Effector memory CD4-positive, alpha-beta T cell (primary cell): ENCODE results near the gene SMURF2.

Experiments
- DNase-seq, 3 donors: peaks; one replicate each; pipeline ENCODE4 v3.0.0-alpha.2; 2020
- H3K27ac ChIP-seq: 2 replicates; pipeline ENCODE4 v1.7.0; 2013; ENCODE audit warnings: mild to moderate bottlenecking, low read length, moderate library complexity; ENCODE audit not compliant: insufficient read depth, poor library complexity, severe bottlenecking
- H3K27me3 ChIP-seq: replicated peaks from 2 replicates; pipeline ENCODE4 v1.7.0; 2013; ENCODE audit warnings: mild to moderate bottlenecking, low read length; ENCODE audit not compliant: insufficient read depth, control insufficient read depth, poor library complexity, severe bottlenecking
- H3K36me3 ChIP-seq: 2 replicates; pipeline ENCODE4 v1.7.0; 2013; ENCODE audit warnings: mild to moderate bottlenecking, low read length, moderate library complexity; ENCODE audit not compliant: control insufficient read depth, insufficient read depth
- H3K4me1 ChIP-seq: 2 replicates; pipeline ENCODE4 v1.7.0; 2013; ENCODE audit warnings: low read length, mild to moderate bottlenecking; ENCODE audit not compliant: control insufficient read depth, insufficient read depth, poor library complexity, severe bottlenecking
- H3K4me3 ChIP-seq: 2 replicates; pipeline ENCODE4 v1.7.0; 2013; ENCODE audit warnings: low read length, low read depth, mild to moderate bottlenecking; ENCODE audit not compliant: insufficient read depth, poor library complexity, severe bottlenecking
- H3K9me3 ChIP-seq: 2 replicates; pipeline ENCODE4 v1.7.0; 2013; ENCODE audit warnings: mild to moderate bottlenecking, low read length, moderate library complexity; ENCODE audit not compliant: control insufficient read depth

The SMURF2 gene

GRCh38 chr17:64632606-64633005 lies 29.5 kb downstream of the SMURF2 start:
- Histone ChIP-seq H3K27ac (no peak overlapping the region), H3K4me1 (peaks cover 8% of the 10 kb centered on the region), H3K9me3 (no peaks in the 10 kb centered on the region), H3K4me3 (no peak overlapping the region), H3K36me3 (no peaks in the 10 kb centered on the region), H3K27me3 (no peaks in the 10 kb centered on the region)
- DNase-seq: no peak

GRCh38 chr17:64632194-64632593 lies 29.9 kb downstream of the SMURF2 start:
- no peak overlapping the region for H3K4me3 ChIP-seq
- H3K36me3 ChIP-seq: no peaks in the 10 kb centered on the region
- no peaks in the 10 kb centered on the region for H3K27me3 ChIP-seq
- no peak overlapping the region for H3K27ac ChIP-seq
- no peak for DNase-seq
- H3K4me1 ChIP-seq: peaks cover 10% of the 10 kb centered on the region
- H3K9me3 ChIP-seq: no peaks in the 10 kb centered on the region

- H3K36me3 ChIP-seq: no peaks in the 10 kb centered on the region
- peaks cover 11% of the 10 kb centered on the region for H3K4me1 ChIP-seq
- H3K27me3 ChIP-seq: no peaks in the 10 kb centered on the region
- no peak overlapping the region for H3K4me3 ChIP-seq
- H3K27ac ChIP-seq: no peak overlapping the region
- DNase-seq: no peak
- no peaks in the 10 kb centered on the region for H3K9me3 ChIP-seq
These were observed 31.5 kb downstream of the SMURF2 start for GRCh38 chr17:64630309-64631223.

- Histone ChIP-seq H3K36me3 (no peaks in the 10 kb centered on the region), H3K4me1 (peaks cover 9% of the 10 kb centered on the region), H3K27ac (no peak overlapping the region), H3K27me3 (no peaks in the 10 kb centered on the region), H3K9me3 (no peaks in the 10 kb centered on the region), H3K4me3 (no peak overlapping the region)
- DNase-seq: no peak
These were observed 33.5 kb downstream of the SMURF2 start for GRCh38 chr17:64628641-64629040.

GRCh38 chr17:64627797-64628196 lies 34.3 kb downstream of the SMURF2 start:
- Histone ChIP-seq H3K27ac (no peak overlapping the region), H3K9me3 (no peaks in the 10 kb centered on the region), H3K36me3 (no peaks in the 10 kb centered on the region), H3K4me3 (no peak overlapping the region), H3K4me1 (peaks cover 9% of the 10 kb centered on the region), H3K27me3 (no peaks in the 10 kb centered on the region)
- DNase-seq: no peak

GRCh38 chr17:64626827-64627226 lies 35.3 kb downstream of the SMURF2 start:
- peaks cover 9% of the 10 kb centered on the region for H3K4me1 ChIP-seq
- no peak for DNase-seq

GRCh38 chr17:64625541-64625940 lies 36.6 kb downstream of the SMURF2 start:
- H3K4me1 ChIP-seq: peaks cover 9% of the 10 kb centered on the region
- no peaks in the 10 kb centered on the region for H3K9me3 ChIP-seq
- no peak for DNase-seq
- no peak overlapping the region for H3K27ac ChIP-seq
- no peaks in the 10 kb centered on the region for H3K36me3 ChIP-seq
- no peaks in the 10 kb centered on the region for H3K27me3 ChIP-seq
- no peak overlapping the region for H3K4me3 ChIP-seq

More at GRCh38 chr17:64626827-64627226, 35.3 kb downstream of the SMURF2 start:
- no peak overlapping the region for H3K4me3 ChIP-seq
- H3K36me3 ChIP-seq: no peaks in the 10 kb centered on the region
- no peaks in the 10 kb centered on the region for H3K9me3 ChIP-seq
- H3K27ac ChIP-seq: no peak overlapping the region
- H3K27me3 ChIP-seq: no peaks in the 10 kb centered on the region

- no peaks in the 10 kb centered on the region for H3K36me3 ChIP-seq
- H3K4me1 ChIP-seq: peaks cover 3% of the 10 kb centered on the region
- no peaks in the 10 kb centered on the region for H3K27me3 ChIP-seq
- H3K27ac ChIP-seq: no peak overlapping the region
- DNase-seq: no peak
- H3K9me3 ChIP-seq: no peaks in the 10 kb centered on the region
- no peak overlapping the region for H3K4me3 ChIP-seq
These were observed 39.0 kb downstream of the SMURF2 start for GRCh38 chr17:64622931-64623654.

DNA sequence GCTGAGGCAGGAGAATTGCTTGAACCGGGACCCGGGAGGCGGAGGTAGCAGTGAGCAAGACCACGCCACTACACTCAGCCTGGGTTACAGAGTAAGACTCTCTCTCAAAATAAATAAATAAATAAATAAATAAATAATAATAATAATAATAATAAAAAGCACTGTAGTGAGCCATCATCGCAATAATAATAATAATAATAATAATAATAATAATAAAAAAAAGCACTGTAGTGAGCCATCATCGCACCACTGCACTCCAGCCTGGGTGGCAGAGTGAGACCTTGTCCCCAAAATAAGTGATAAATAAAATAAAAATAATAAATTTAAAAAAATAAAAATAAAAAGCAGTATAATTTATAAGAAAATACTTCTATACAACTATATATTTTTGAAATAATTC lies 40.3 kb downstream of the SMURF2 start:
- Histone ChIP-seq H3K36me3 (no peaks in the 10 kb centered on the region), H3K9me3 (no peaks in the 10 kb centered on the region), H3K4me1 (no peaks in the 10 kb centered on the region), H3K27me3 (no peaks in the 10 kb centered on the region), H3K4me3 (no peak overlapping the region), H3K27ac (no peak overlapping the region)
- DNase-seq: no peak

DNA sequence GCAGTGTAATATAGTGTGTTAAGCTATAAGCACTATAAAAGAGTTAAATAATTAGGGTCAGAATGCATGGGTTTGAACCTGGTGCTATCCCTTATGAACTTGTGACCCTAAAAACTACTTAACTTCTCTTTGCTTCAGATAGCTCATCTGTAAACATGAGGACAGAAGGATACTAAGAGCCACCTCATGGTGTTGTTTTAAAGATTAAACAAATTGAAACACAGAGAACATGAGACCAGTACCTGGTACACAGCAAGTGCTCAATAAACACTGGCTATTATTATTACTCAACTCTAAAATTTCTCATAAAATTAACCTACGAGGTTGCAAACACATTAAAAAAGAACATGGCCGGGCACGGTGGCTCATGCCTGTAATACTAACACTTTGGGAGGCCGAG lies 43.3 kb downstream of the SMURF2 start:
- Histone ChIP-seq H3K36me3 (no peaks in the 10 kb centered on the region), H3K9me3 (no peaks in the 10 kb centered on the region), H3K4me3 (no peak overlapping the region), H3K4me1 (no peaks in the 10 kb centered on the region), H3K27me3 (no peaks in the 10 kb centered on the region), H3K27ac (no peak overlapping the region)
- DNase-seq: no peak
